Coronary artery (tissue), 2 donors: ENCODE measurements around the gene ZNF619.
A peak's percentile ranks its signal among the peaks of the same experiment; 100 is the strongest.

Source experiments
- DNase-seq: peaks from one replicate; pipeline ENCODE4 v3.0.0-alpha.2; 2017; ENCODE audit warnings: low spot score
- H3K27ac ChIP-seq, 2 donors: fragments of 200-600 bp; sonication (generic); one replicate each; pipeline ENCODE4 v1.5.1; 2016 to 2019
- H3K4me3 ChIP-seq: fragments of 200-600 bp; sonication (generic); 2 replicates; pipeline ENCODE4 v1.5.1; 2016; ENCODE audit warnings: mild to moderate bottlenecking, moderate library complexity
- TF ChIP-seq, protein P1 (sequence below): fragments of 200-600 bp; sonication (generic); IDR thresholded peaks from one replicate; pipeline ENCODE4 v1.5.1; 2019; ENCODE audit warnings: antibody characterized with exemption

Gene ZNF619

DNA sequence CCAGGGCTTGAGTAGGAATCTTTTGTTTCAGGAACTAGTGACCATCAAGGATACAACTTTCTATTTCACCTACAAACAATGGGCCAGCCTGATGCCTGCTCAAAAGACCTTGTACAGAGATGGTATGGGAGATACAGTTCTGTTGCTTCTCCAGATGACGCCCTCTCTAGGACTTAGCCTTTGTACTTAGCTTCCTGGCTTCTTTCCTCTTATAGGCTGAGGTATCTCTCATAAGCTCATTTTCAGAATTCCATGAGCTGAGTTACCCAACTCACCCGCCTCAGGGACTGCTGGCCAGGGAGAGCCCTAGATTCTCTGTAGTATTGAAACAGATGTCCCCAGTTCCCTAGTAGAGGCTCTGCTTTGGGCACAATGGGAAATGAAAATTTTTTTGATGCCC is 20.4 kb downstream of the ZNF619 start:
- H3K4me3 ChIP-seq, result no peak overlapping the region
- H3K27ac ChIP-seq, result no peak overlapping the region
- DNase-seq, result no peak
- TF ChIP-seq, protein P1, sequence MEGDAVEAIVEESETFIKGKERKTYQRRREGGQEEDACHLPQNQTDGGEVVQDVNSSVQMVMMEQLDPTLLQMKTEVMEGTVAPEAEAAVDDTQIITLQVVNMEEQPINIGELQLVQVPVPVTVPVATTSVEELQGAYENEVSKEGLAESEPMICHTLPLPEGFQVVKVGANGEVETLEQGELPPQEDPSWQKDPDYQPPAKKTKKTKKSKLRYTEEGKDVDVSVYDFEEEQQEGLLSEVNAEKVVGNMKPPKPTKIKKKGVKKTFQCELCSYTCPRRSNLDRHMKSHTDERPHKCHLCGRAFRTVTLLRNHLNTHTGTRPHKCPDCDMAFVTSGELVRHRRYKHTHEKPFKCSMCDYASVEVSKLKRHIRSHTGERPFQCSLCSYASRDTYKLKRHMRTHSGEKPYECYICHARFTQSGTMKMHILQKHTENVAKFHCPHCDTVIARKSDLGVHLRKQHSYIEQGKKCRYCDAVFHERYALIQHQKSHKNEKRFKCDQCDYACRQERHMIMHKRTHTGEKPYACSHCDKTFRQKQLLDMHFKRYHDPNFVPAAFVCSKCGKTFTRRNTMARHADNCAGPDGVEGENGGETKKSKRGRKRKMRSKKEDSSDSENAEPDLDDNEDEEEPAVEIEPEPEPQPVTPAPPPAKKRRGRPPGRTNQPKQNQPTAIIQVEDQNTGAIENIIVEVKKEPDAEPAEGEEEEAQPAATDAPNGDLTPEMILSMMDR, result no peak

DNA sequence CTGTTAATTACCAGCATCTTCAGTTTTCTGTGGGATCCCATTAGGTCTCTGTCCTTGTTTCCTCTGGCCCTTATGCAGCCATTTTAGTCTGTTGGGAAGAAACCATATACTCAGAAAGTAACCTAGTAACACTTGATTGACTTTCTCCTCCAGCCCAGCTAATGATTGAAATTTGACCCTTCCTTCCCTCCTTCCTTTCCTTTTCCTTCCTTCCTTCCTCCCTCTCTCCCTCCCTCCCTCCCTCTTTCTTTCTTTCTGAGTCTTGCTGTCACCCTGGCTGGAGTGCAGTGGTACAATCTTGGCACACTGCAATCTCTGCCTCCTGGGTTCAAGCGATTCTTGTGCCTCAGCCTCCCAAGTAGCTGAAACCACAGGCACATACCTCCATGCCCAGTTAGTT is 23.0 kb downstream of the ZNF619 start:
- no peak overlapping the region for H3K4me3 ChIP-seq
- no peak overlapping the region for H3K27ac ChIP-seq
- no peak for DNase-seq
- TF ChIP-seq, protein P1, result no peak

DNA sequence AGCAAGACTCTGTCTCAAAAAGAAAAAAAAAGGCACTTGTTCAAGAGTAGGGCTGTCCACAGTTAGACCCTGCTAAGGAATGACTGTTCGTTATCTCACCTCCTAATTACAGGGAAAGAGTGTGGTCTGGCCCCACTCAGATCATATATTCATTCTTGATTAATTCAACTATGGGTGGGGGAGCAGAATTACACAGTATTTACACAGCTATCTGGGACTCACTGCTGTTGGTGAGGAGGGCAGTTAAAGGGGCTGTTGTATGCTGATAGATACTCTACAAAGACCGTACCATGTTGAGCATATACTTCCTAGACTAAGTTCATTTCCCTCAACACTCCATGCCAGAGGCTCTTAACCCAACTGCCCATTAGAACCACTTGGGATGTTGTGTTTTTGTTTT is 25.1 kb downstream of the ZNF619 start:
- TF ChIP-seq, protein P1, result no peak
- Histone ChIP-seq H3K4me3 (no peak overlapping the region), H3K27ac (no peak overlapping the region)
- DNase-seq, result no peak

DNA sequence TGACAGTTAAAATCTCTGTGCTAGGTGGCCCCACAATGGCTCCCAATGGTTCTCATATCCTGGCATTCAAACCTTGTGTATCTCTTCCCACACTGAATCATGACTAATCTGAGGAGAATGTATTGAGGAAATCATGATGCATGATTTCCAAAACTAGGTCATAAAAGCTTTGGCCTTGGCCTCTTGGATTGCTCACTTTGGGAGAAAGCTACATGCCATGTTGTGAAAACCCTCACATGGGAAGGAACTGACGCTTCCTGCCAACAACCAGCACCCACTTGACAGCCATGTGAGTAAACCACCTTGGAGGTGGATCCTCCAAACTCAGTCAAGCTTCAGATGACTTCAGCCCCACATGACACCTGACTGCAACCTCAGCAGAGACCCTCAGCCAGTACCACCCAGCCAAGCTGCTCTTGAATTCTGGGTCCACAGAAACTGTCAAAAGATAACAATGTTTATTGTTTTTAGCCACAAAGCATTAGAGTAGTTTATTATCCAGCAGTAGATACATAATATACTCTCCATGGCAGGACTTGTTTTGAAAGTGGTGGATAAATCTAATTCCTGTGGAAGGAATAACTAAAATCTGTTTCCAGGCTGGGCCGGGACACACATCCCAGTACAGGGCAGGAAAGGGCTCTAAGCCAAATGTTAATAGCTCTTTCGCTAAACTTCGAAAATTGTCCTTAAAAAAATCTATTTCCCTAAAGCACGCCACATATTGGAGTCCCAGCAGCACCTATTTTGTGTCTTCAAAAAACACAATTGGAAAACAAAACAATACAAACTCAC is 27.9 kb downstream of the ZNF619 start:
- H3K27ac ChIP-seq, result peak overlapping the region; percentile 76 to 88
- TF ChIP-seq, protein P1, result no peak
- H3K4me3 ChIP-seq, result peak overlapping the region; percentile 82
- DNase-seq, result peak; percentile 75

DNA sequence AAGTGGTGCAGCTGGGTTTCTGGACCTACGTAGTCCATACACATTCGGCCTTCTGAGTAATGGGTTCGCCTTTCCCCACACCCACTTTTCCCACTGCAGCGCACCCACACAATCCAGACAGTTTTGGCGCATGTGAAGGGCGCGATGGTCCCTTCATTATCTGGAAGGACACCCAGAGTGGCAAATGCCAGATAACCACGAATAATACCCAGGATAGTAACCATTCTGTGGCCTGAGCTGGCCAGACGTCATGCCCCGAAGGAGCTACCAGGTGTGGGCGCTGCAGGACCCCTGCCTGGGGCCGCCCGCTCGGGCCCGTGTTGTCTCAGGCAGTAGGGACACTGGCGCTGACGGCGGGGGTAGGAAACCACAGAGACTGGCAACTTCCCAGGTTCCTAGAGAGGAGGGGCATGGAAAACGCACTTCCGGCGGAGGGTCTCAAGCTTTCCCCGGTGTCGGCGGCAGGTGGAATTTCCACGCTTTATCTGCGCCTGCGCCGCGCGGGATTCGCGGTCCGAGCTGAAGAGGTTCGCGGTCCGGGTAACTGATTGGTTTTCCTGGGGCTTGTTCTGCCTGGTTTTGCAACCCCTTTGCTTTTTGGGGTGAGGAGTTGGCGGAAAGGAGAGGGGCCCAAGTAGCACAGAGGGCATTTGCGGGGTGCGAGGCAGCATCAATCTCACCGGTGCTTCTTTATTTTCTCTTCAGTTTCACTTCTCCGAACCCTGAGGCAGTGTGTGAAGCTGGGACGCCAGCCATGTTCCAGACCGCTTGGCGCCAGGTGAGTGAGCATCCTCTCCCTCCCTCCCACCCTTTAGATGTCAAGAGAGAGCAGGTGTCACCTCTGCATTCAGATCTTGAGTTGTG is 28.9 kb downstream of the ZNF619 start, which contains the start of gene ZNF620:
TSS of gene ZNF620 (plus strand) at position 441 of the 864 bp plus-strand sequence. CDS start at position 755, 314 bp downstream.
- DNase-seq, result peak; percentile 86
- TF ChIP-seq, protein P1, result no peak
- Histone ChIP-seq H3K27ac (peak within 1 kb of the TSS; percentile 76 to 88), H3K4me3 (peak within 1 kb of the TSS; percentile 82)

DNA sequence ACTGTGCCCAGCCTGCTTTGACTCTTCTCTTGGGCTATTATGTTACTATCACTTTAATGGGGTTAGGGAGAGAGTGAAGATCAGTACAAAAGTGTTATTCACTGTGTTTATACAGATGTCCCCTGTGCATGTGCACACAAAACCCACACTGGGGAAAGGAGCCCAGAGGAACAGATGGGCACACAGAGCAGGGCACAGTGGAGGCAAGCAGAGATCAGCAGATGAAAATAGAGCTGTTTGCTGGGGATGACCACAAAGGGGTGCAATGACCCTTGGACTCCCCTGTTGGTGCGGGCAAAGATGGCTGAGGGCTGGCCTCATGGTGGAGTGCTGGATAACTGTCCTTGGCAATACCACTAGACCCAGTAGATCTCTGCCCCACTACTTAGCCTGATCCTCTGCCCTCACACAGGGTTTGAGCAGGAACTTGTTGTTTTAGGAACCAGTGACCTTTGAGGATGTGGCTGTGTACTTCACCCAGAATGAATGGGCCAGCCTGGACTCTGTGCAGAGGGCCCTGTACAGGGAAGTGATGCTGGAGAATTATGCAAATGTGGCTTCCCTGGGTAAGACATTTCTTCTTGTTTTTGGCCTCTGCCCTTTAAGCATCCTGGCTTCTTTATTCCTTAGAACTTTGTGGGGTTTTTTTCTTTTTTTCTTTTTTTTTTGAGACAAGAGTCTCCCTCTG is 34.3 kb downstream of the ZNF619 start:
- no peak for DNase-seq
- TF ChIP-seq, protein P1, result no peak
- Histone ChIP-seq H3K27ac (no peak overlapping the region), H3K4me3 (no peak overlapping the region)
